GM18498 (cell line): ENCODE results near the gene PLXNA2.

ENCODE experiments used
- ATAC-seq: cut with Tn5 transposase; IDR thresholded peaks from one replicate; pipeline ENCODE4 v1.9.1; 2021; ENCODE audit warnings: mild to moderate bottlenecking, moderate library complexity; ENCODE audit not compliant: unreplicated experiment

Gene PLXNA2

DNA sequence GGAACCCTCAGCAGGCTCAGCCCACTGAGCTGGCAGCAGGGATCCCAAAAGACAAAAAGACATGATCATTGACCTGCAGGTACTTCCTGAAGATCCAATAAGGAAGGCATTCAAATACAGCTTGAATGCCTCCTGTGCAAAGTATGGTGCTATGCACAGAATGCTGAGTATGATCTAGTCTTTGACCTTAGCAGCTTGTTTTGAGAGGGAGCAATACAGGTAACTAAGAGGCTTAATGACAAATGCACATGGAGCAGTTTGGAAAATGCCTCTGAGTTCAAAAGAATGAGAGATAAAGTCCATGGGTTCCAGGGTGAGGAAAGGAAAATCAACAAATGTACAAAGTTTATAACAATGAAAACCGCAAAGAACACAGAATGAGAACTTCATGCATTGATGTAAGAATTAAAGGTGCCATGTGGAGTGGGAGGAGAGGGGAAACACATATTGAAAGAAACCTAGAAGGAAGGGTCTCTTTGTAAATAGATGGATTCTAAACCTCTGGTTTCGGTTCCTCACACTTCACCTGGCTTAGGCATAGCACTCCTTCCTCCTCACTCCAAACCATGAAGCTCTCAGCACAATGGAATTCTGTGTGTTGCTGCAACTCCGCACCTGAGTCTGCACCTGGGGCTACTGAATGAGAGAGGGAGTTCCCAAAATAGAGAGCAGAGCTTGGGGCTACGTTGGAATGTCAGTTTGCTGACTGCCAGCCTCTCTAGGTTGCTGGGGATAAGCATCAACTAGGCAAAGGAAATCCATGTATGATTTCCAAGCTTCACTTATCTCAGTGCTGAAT, 77.6 kb downstream of the PLXNA2 start:
- ATAC-seq: no peak

DNA sequence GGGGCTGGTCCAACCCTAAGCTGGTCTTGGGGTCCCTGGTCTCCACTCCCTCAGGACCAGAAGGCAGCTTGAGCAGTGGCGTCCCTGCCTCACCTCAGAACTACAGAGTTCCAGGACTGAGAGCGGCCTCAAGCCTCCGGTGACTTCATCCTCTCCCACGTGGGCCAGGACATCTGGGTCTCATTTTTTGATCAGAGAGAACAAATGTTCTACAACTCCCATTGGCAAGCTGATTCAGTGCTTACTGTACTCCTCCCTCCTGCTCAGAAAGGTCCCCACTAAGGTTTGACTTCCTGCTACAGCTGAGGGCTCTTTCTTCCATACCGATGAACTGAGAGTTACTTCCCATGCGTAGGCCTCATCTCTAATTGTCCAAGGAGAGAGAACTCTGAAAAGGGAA, 78.5 kb downstream of the PLXNA2 start:
- no peak for ATAC-seq

DNA sequence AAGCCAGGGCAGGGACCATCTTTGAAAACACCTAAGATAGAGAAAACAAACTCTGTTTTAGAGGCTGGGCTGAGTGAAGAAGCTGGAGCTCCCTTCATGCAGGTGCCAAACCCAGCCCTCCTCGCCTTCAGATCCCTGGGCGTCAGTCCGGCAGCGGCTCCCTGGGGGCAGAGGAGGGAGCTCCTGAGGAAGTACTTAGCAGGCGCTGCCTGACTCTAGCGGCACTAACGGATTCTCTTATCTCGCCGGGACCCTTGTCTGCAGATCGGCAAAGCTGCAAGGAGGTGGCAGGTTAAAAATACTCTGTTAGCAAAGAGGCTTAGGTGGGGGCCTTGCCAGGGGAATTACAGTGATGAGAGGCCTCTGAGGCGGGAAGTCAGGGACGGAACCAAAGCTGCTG, 79.6 kb downstream of the PLXNA2 start:
- ATAC-seq: no peak

DNA sequence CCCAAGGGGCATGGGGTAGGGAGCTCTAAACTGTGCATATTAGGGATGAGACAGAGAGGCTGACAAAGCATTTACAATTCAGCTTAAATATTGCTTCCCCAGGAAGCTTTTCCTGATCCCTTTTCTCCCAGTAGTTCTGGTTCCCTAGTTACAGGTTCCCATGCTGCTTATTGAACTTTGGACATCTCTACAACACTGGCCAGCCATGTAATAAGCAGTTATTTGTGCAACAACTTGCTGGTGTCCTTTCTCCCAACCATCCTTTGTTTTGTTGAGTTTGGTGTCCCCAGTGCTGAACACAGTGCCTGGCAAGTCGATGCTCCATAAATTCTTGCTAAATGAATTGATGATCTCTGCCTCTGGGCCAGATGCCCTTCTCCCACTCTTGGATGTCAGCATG, 80.6 kb downstream of the PLXNA2 start:
- no peak for ATAC-seq

DNA sequence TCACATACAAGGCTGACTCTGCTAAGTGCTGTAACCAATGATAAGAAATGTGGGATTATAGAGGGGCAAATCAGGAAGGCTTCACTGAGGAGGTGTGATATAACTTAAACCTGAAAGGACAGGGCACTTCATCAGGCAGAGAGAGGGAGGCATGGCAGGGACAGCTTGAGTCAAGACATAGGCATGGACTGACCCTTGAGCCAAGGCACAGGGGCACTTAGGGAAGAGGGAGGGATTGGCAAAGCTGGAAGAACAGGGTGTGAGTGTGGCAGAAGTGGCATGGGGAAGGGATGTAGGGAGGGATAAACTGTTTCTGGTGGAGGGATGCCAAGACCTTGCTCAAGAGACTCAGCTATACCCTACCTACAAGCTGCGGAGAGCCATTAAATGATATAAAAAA, 81.3 kb downstream of the PLXNA2 start:
- ATAC-seq: no peak

DNA sequence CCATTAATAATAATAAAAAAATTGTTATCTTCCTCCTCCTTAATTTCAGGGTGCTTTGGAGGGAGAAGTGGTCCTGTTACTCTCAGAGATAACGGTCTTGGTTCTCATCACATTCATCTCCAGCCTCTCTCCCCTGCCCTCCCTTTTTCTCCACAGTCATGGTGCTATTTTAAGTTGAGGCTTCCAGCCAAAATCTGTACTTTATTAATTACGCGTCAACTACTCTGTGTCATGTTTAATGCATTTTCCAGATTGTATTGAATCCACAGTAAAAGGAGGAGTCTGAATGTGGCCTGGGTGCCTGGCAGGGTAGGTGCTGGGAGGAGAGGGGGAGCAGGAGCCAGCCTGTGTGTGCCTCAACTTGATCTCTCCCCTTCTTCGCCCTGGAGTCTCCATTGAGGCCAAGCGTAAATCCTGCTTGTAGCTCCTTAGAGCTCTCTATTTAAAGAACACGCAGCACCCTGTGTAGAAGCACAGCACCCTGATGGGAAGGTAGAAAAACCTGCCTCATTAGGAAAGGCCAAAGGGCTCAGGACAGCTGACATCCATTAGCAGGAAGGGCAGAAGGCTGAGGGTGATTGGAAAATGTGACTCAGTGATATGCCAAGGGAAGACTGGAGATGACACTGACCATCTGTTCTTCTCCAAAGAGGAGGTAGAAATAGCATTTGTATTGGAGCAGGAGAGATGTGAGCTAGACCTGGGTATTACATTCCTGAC, 82.4 kb downstream of the PLXNA2 start:
- ATAC-seq: no peak

DNA sequence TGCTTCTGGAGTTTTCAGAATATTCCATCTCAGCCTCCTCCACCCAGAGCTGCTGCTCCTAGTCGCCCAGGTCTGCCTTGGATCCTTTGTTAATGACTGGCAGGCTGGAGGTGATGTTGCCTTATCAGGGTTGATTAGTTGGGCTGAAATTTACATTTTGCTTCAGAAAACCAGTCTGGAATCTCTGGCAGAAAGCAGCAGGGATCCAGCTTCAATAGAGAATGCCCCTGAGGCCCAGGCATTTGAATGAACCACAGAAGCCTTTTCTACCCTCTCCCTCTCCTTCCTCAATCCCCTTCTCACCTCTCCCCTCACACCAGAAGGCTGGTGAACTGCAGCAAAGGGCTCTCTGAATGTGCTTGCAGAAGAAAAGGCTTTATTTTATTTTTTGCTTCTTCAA, 83.2 kb downstream of the PLXNA2 start:
- ATAC-seq: no peak

DNA sequence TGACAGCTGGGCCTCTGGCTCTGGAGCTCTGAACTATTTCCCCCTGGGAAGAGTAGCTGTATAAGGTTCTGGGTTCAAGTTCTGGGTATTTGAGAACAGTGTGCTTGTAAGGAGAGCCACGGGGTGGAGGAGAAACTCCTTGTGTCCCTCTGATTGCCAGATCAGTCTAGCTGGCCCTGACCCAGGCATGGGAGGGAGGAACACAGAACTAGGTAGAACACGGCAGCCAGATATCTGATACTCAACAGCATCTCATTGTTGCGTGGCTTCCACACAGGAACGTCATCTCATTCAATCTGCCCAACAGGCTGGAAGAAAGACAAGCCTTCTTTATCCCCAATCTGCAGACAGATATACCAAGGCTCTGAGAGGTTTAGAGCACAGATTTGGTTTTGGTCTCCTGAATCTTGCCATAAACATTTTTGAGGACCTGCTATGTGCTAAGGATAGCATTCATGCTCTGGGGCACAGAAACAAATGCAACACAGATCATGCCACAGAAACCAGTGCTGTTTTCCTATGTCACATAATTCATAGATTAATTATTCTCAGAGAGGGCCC, 83.8 kb downstream of the PLXNA2 start:
- no peak for ATAC-seq

DNA sequence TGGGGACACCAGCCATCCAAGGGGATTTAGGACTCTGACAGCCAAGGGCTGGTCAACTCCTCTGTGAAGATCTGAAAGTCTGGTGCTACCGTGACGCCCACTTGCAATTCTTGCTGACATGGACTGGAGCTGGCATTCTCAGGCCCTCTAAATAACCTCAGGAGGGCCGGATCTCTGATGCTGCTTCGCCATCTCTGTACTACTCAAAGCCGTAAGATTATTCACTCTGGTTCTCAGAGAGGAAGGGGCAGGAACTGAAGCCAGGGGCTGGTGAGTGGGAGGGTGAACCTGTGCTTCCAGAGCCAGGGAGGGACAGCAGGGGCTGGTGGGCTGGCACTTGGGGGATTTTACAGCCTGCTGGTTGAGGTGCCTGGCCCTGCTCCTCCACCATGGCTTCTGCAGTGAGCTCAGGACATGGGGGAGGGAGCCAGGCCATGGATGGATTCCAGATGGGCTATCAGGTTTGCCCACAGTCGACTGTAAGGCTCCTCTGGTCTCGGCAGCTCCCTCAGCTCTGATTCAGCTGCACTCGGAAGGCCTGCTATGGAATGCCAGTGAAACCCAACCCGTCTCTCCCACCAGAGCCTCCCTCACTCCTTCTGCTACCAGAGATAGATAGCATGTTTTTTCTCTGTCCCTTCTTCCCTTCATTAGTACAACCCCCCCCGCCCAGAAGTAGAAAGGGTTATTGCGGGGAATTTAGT, 84.5 kb downstream of the PLXNA2 start:
- no peak for ATAC-seq

DNA sequence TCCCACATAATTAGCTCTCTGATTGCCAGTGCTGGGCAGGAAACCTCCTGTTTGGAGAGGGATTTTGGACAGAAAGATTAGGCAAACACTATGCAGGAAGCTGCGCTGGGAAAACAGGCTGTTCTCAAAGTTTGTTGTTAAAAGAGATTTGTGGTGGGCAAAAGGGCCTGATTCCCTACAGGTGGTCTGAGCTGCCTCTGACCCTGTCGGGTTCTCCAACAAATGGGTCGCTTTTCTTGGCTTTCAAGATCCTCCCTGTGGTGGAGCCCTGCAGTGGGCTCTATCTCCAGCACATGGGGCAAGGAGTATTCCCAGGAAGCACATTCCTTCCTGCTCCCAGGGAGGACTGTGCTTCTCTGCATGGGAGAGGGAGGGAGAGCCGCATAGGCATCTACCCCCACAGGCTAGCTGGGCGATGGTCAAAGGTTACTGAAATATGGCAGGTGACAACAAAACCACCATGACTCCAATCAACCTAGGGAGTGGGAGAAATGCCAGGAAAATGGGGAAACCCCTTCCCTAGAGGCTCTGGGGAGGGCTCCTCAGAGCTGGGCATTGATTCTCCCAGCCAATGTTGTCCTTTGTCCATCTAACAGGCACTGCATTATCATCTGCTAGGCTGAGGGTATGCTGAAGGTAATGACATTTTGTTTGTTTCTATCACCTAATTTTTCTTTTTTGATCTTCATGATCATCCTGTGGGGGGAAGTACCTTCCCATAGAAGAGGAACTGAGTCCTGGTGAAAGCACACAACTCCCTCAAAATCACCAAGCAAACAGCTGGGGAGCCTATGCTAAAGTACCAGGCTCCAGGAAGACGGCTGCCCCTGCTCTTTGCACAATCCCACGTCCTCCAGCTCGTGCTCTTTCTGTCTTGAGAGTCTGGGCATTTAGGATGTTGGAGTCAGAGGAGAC, 85.3 kb downstream of the PLXNA2 start:
- ATAC-seq: no peak

DNA sequence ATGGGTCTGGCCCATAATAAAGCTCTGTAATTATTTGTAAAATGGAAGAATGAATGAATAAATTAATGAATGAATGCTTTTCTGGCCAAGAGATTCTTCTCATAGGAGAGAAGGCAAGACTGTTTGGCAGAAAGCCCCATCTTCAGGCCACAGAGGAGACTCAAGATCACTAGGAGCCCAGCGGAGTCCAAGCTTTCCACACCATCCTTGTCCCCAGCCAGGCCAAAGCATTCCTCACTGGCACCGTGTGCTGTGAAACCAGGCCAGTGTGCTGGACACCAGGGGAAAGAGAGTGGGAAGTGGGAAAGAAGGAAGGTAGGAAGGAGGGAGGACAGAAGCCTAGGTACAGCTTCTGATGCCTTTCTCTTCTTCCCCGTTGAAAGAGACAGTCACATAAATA, 86.4 kb downstream of the PLXNA2 start:
- no peak for ATAC-seq

DNA sequence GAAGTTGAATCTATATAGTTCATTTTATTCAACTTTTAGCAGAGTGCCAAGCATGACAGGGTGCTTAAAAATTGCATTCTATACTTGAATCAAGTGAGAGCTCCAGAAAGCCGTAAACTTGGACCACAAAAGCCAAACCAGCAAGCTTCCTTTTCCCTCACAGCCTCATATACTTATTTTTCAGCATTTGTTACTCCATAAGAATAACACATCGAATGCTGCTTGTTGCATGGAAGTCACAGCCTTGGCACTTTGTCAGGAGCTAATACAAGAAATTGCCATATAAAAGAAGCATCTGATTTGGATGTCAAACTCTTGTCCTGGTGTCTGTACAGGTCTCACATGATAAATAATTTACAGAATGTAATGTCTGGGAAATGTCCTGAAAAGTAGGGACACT, 87.4 kb downstream of the PLXNA2 start:
- ATAC-seq: no peak

DNA sequence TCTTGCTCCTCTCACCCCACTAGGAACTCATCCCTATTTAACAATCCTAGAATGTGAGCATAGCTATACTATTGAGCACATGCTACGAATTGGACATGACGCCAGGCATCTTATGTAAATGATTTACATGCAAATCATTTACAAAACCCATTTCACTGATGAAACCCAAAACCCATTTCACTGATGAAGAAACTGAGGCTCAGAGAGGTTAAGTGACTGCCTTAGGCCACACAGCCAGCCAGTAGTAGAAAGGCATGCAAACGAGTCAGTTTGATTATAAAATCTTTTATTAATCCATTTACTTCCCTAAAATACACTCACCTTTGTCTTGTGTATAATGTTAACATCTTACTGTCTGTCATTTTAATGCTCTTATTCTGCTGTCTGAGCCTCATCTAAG, 87.9 kb downstream of the PLXNA2 start:
- ATAC-seq: no peak

DNA sequence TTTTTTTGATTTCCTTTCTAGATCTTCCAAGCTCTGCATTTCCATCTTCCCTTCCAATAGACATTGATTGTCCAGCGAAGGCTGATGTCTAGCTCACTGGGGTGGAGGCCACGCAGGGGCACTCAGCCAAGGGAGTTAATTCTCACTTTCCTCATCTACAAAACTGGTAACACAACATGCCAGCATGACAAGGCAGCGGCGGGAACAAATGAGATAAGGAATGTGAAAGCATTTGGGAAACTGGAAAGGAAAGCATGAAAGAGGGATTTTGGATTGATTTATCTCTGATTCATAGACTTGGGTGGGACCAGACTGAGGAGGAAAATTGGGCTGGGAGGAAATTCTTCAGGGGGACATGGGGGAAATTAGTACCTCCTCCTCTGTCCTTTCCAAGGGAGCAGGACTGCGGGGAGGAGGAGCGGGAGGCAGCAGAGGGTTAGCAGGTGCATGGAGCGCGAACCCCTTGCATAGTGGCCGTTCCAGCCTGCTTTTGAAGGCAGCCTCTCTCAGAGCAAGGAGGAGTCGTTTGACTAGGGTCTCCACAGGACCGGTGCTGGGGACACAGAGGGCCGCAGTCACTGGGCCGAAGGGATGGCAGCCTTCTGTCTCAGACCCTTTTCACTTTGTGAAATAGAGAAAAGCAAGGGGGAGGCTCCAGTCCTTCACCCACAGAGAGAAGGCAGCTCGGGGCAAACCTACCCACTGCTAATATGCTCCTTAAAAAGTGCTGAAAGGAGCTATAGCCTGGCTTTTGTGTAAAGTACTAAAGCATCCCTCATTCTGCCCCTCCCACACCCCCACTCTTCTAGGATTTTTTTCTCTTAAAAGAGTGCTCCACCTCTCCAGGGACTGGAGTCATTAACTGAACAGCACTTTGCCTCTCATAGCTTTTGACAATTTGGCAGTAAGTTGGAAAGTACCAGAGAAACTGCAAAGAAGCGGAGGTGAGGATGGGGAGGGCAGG, 89.2 kb downstream of the PLXNA2 start:
- no peak for ATAC-seq

DNA sequence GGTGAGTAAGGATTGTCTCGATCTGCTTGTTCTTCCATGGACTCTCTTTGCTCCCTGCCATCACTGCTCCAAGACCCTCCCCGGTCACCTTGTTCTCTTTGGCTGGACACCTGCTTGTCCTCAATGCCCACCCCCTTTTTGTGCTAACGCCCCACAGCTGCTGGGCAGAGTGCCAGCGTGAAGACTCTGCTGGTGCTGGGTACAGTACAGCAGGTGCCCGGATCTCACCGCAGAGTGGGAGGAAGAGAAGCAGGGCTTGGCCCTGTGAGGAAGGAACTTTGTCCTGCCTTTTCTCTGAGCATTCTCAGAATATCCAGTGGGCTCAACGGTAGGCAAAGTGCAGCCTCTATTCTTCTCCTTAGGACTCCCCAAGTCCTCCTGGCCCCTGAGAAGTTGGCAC, 90.1 kb downstream of the PLXNA2 start:
- ATAC-seq: no peak

DNA sequence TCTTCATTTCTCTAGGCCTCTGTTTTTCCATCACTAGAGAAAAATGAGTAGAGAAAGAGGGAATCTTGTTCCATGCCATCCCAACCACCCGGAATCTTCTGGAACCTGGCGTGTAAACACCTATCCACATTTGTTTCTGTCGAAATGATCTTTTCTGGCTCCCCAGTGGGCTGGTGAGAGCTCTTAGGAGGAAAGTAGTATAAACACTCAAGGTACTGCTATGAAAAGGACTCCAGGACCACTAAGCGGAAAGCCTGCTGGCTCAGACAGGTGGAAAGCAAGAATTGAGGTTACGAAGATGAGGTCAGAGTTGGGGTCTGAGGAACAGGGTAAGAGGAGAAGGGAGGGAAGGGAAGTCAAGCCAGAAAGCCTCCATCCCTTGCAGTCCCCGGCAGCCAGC, 90.8 kb downstream of the PLXNA2 start:
- ATAC-seq: no peak

DNA sequence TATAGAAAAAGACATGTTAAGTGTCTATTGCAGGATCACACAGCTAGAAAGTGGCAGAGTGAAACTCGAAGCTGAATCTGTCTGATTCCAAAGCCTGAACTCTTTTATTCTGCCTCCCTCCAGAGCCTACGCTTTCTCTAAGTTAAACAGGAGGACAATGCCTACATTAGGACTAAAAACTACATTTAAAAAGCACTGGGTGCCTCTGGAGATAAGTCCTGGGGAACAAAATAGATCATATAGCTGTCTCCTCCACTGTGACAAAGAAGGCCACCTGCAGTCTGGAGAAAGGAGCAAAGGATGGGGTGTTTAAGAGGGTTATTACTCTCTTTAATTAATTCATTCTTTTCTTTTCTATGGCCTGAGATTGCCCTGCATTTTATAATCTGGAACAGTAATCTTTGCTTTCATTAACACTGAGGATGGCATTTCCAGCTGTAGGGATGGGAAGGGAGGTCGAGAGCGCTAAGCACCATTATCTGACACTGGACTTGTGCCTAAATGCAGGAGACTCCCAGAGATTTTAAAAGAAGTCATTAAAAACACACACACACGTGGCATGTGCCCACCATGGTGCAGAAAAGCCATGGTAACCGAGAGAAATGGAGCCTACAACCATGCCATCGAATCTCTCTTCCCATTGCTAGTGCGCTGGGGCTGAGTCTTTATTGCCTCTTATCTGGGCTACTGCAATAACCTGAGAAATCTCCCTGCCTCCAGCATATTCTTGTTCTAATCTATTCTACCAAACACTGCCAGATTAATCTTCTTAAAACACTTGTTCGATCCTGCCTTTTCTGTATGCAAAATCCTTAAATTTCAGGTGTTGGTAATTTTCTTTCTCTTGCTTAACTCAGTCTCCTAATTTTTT, 92.2 kb downstream of the PLXNA2 start:
- no peak for ATAC-seq

DNA sequence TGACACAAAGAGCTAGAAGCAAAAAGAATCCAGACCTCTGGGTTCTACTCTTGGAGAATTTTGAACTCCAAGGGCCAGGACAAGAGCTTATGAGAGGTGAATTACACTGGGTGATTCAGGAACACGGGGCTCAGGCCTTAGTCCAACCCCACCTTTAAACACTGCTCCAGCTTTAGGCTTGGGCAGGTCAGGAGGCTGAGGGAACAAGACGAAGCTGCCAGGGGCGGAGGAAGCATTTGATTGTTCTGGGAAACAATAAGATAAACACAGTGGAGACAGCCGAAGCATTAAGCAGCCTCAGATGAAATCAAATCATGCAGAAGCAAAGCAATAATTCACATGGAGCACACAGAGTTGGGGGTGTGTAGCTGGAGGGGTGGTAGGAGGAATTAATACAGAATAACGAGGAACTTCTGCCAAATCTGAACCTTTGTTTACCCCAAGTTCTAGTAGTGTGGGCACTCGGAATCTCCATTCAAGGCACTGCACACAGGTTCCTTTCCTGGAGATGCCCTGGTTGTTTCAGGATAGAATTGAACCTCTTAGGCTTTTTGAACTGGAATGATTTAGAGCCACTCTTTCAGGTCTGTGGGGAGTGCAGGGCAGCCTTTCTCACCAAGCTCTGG, 93.2 kb downstream of the PLXNA2 start:
- ATAC-seq: no peak
